Naive thymus-derived CD4-positive, alpha-beta T cell (primary cell): Measurements from ENCODE around the gene GPC6. TPM values are rescaled to one million over a fixed set of nuclear protein-coding genes. Genes with fewer than 3 reads are reported as not detected.

Experiments
- ATAC-seq: fragments of 150-1000 bp; cut with Tn5 transposase; 2 replicates; pipeline ENCODE4 v1.10.0; 2021; ENCODE audit warnings: mild to moderate bottlenecking, moderate library complexity
- CTCF ChIA-PET: fragments of 350-600 bp; sonication (Branson Sonifier 250); formaldehyde crosslinking; loops from one replicate; lab custom pipeline; 2021; ENCODE audit warnings: antibody characterized with exemption; lab: Charles Lee
- POLR2A ChIA-PET: fragments of 350-600 bp; sonication (Branson Sonifier 250); formaldehyde crosslinking; loops from one replicate; lab custom pipeline; 2021; ENCODE audit warnings: antibody characterized with exemption, inconsistent platforms; lab: Charles Lee
- DNase-seq, 9 donors: peaks; one replicate each; pipeline versions ENCODE4 v3.0.0 to v3.0.0-alpha.2; 2020 to 2022; ENCODE audit warnings: mixed read lengths in 1 of 9
- H3K27ac ChIP-seq: one replicate; pipeline ENCODE4 v1.7.0; 2013; ENCODE audit warnings: mild to moderate bottlenecking, low read depth, low read length, moderate library complexity
- H3K27me3 ChIP-seq, 2 donors: one replicate each; pipeline ENCODE4 v1.7.0; 2013; ENCODE audit warnings: low read length in 2 of 2, mild to moderate bottlenecking in 2 of 2, moderate library complexity in 2 of 2; ENCODE audit not compliant: control insufficient read depth in 2 of 2, insufficient read depth in 2 of 2
- H3K36me3 ChIP-seq, 3 experiments: 1 replicate in 2 of 3; 2 replicates in 1 of 3; pipeline ENCODE4 v1.7.0; 2013; ENCODE audit warnings: low read length in 3 of 3, mild to moderate bottlenecking in 3 of 3, moderate library complexity in 1 of 3; ENCODE audit not compliant: insufficient read depth in 3 of 3, control insufficient read depth in 2 of 3
- H3K4me1 ChIP-seq, 2 donors: one replicate each; pipeline ENCODE4 v1.7.0; 2013; ENCODE audit warnings: low read length in 2 of 2, mild to moderate bottlenecking in 2 of 2, moderate library complexity in 1 of 2; ENCODE audit not compliant: control insufficient read depth in 2 of 2, insufficient read depth in 2 of 2
- H3K4me3 ChIP-seq: 2 replicates; pipeline ENCODE4 v1.7.0; 2013; ENCODE audit warnings: mild to moderate bottlenecking, low read length
- H3K9me3 ChIP-seq, 3 experiments: 1 replicate in 2 of 3; 2 replicates in 1 of 3; pipeline ENCODE4 v1.7.0; 2013; ENCODE audit warnings: low read length in 3 of 3; ENCODE audit not compliant: control insufficient read depth in 2 of 3
- H3K27ac Mint-ChIP-seq, 9 donors: one replicate each; pipeline ENCODE4 v1.8.0; 2020 to 2022; ENCODE audit warnings: mixed read lengths in 9 of 9, mild to moderate bottlenecking in 8 of 9, moderate library complexity in 5 of 9, inconsistent platforms in 2 of 9
- H3K27me3 Mint-ChIP-seq, 5 donors: one replicate each; pipeline ENCODE4 v1.8.0; 2021 to 2022; ENCODE audit warnings: mixed read lengths in 5 of 5, mild to moderate bottlenecking in 1 of 5
- H3K36me3 Mint-ChIP-seq, 5 donors: one replicate each; pipeline ENCODE4 v1.8.0; 2020 to 2022; ENCODE audit warnings: mixed read lengths in 5 of 5, mild to moderate bottlenecking in 3 of 5, inconsistent platforms in 1 of 5
- H3K4me1 Mint-ChIP-seq, 7 donors: one replicate each; pipeline ENCODE4 v1.8.0; 2020 to 2022; ENCODE audit warnings: mixed read lengths in 7 of 7, mild to moderate bottlenecking in 3 of 7, inconsistent platforms in 1 of 7
- H3K4me3 Mint-ChIP-seq, 10 donors: one replicate each; pipeline ENCODE4 v1.8.0; 2020 to 2022; ENCODE audit warnings: mild to moderate bottlenecking in 10 of 10, mixed read lengths in 10 of 10, moderate library complexity in 6 of 10, inconsistent platforms in 2 of 10
- H3K9me3 Mint-ChIP-seq, 11 donors: one replicate each; pipeline ENCODE4 v1.8.0; 2020 to 2022; ENCODE audit warnings: mixed read lengths in 11 of 11, mild to moderate bottlenecking in 4 of 11, inconsistent platforms in 1 of 11, moderate library complexity in 1 of 11
- intact Hi-C, 2 donors: fragments of 100-400 bp; cut with micrococcal nuclease; formaldehyde crosslinking; loops; one replicate each; pipeline ENCODE4 v1.15.1; 2023
- polyA plus RNA-seq, 2 donors: library from polyadenylated mRNA; unstranded; fragments of 300-500 nt; fragmentation: Illumina TruSeq; gene quantifications; one replicate each; pipeline ENCODE4 v1.2.3, GENCODE V29; 2021
- total RNA-seq, 6 experiments: library from RNA in 5 of 6; stranded (reverse) in 5 of 6; gene quantifications; 1 replicate in 5 of 6; 2 replicates in 1 of 6; pipeline ENCODE4 v1.2.3 and lab custom pipeline; 2021 to 2026

The GPC6 gene
- total and polyA plus RNA-seq, 7 experiments from 2014 or later = not detected

DNA sequence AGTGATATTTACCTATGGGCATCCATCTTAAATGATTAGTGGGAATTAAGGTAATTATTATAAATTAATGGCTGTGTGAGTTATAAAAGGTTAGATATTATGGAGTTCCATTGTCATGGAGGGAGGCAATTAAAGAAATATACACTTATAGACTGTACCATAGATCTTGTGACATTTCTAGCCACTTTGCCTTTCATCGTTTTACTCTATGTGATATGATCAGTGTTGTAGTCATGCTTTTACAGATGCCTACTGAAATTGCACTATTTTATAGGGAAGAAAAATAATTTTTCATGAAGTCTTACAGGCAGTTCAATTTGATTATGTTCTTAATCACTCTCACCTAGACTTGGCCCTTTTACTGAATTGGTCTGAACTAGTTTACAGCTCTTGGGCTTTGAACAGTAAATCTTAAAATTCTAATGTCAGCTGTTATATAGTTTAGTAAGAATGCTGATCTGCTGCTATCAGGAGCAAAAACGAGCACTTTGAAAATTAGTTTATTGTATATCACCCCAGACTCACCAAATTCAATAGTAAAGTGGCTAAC, 301.2 kb downstream of the GPC6 start:
- no peak overlapping the region for H3K4me3 Mint-ChIP-seq
- CTCF ChIA-PET = no interaction called here
- no peak overlapping the region for H3K27ac ChIP-seq
- intact Hi-C loops = no loop called here
- POLR2A ChIA-PET = no interaction called here
- H3K4me1 Mint-ChIP-seq = no peaks in the 10 kb centered on the region
- H3K27me3 Mint-ChIP-seq = peaks cover 0 to 4% (median 0%) of the 10 kb centered on the region in 5 donors
- H3K4me1 ChIP-seq = no peaks in the 10 kb centered on the region
- no peaks in the 10 kb centered on the region for H3K27me3 ChIP-seq
- no peak overlapping the region for H3K4me3 ChIP-seq
- peaks cover 0 to 4% (median 0%) of the 10 kb centered on the region in 11 donors for H3K9me3 Mint-ChIP-seq
- ATAC-seq (no peak), DNase-seq (no peak)
- H3K9me3 ChIP-seq = no peaks in the 10 kb centered on the region
- H3K27ac Mint-ChIP-seq = no peak overlapping the region
- no peaks in the 10 kb centered on the region for H3K36me3 Mint-ChIP-seq
- H3K36me3 ChIP-seq = no peaks in the 10 kb centered on the region

GRCh38 chr13:93529961-93530360, 303.4 kb downstream of the GPC6 start:
- DNase-seq (no peak), ATAC-seq (no peak)
- Histone ChIP-seq H3K27ac (no peak overlapping the region), H3K36me3 (no peaks in the 10 kb centered on the region), H3K4me3 (no peak overlapping the region), H3K27me3 (no peaks in the 10 kb centered on the region), H3K9me3 (no peaks in the 10 kb centered on the region), H3K4me1 (no peaks in the 10 kb centered on the region)
- no peaks in the 10 kb centered on the region for H3K36me3 Mint-ChIP-seq
- intact Hi-C loops = no loop called here
- POLR2A ChIA-PET = interaction anchor here (0.6 kb wide), 1 partner anchor 283 kb away, joined by 3 read pairs; no protein-coding TSS in a partner anchor
- no peak overlapping the region for H3K27ac Mint-ChIP-seq
- no peak overlapping the region for H3K4me3 Mint-ChIP-seq
- peaks cover 0 to 6% (median 0%) of the 10 kb centered on the region in 5 donors for H3K27me3 Mint-ChIP-seq
- peaks cover 0 to 2% (median 0%) of the 10 kb centered on the region in 11 donors for H3K9me3 Mint-ChIP-seq
- H3K4me1 Mint-ChIP-seq = no peaks in the 10 kb centered on the region
- CTCF ChIA-PET = no interaction called here

GRCh38 chr13:93534181-93534700, 307.6 kb downstream of the GPC6 start:
- Mint-ChIP-seq H3K4me3 (no peak overlapping the region), H3K36me3 (no peaks in the 10 kb centered on the region), H3K4me1 (no peaks in the 10 kb centered on the region), H3K9me3 (peaks cover 0 to 2% (median 0%) of the 10 kb centered on the region in 11 donors), H3K27me3 (peaks cover 0 to 6% (median 0%) of the 10 kb centered on the region in 5 donors), H3K27ac (no peak overlapping the region)
- H3K27ac ChIP-seq = no peak overlapping the region
- ChIA-PET POLR2A (no interaction called here), CTCF (no interaction called here)
- ATAC-seq (no peak), DNase-seq (no peak)
- H3K36me3 ChIP-seq = no peaks in the 10 kb centered on the region
- H3K27me3 ChIP-seq = no peaks in the 10 kb centered on the region
- H3K4me3 ChIP-seq = no peak overlapping the region
- no peaks in the 10 kb centered on the region for H3K4me1 ChIP-seq
- H3K9me3 ChIP-seq = no peaks in the 10 kb centered on the region
- intact Hi-C loops = no loop called here

DNA sequence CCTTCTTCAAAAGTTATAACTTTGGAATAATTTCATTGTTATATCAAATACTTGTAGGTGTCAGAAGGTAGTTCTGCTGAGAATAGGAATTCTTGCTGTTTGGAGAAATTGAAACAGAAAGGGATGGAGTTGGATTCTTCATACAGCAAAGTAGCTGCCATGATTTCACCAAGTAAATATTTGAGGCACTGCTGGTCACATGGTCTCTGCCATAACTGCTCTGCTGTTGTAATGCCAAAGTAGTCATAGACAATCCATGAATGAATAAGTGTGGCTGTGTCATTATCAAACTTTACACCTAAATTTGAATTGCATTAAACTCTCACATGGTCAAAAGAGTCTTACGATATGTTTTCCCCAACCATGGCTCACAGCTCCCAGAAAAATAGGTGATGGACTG, 308.6 kb downstream of the GPC6 start:
- H3K9me3 ChIP-seq = no peaks in the 10 kb centered on the region
- H3K36me3 ChIP-seq = no peaks in the 10 kb centered on the region
- intact Hi-C loops = no loop called here
- POLR2A ChIA-PET = no interaction called here
- H3K4me1 Mint-ChIP-seq = no peaks in the 10 kb centered on the region
- H3K27ac ChIP-seq = no peak overlapping the region
- H3K27me3 ChIP-seq = no peaks in the 10 kb centered on the region
- H3K27ac Mint-ChIP-seq = no peak overlapping the region
- CTCF ChIA-PET = no interaction called here
- H3K36me3 Mint-ChIP-seq = no peaks in the 10 kb centered on the region
- no peak for DNase-seq
- ATAC-seq = no peak
- no peak overlapping the region for H3K4me3 Mint-ChIP-seq
- no peak overlapping the region for H3K4me3 ChIP-seq
- H3K4me1 ChIP-seq = no peaks in the 10 kb centered on the region
- peaks cover 0 to 5% (median 0%) of the 10 kb centered on the region in 11 donors for H3K9me3 Mint-ChIP-seq
- H3K27me3 Mint-ChIP-seq = peaks cover 0 to 6% (median 0%) of the 10 kb centered on the region in 5 donors

GRCh38 chr13:93539914-93540313, 313.3 kb downstream of the GPC6 start:
- Histone ChIP-seq H3K4me1 (no peaks in the 10 kb centered on the region), H3K9me3 (no peaks in the 10 kb centered on the region), H3K36me3 (no peaks in the 10 kb centered on the region), H3K4me3 (no peak overlapping the region), H3K27me3 (no peaks in the 10 kb centered on the region), H3K27ac (no peak overlapping the region)
- ChIA-PET CTCF (no interaction called here), POLR2A (no interaction called here)
- DNase-seq (no peak), ATAC-seq (no peak)
- Mint-ChIP-seq H3K27ac (no peak overlapping the region), H3K4me3 (no peak overlapping the region), H3K4me1 (no peaks in the 10 kb centered on the region), H3K9me3 (peaks cover 0 to 10% (median 3%) of the 10 kb centered on the region in 11 donors), H3K27me3 (no peaks in the 10 kb centered on the region), H3K36me3 (no peaks in the 10 kb centered on the region)
- intact Hi-C loops = no loop called here

DNA sequence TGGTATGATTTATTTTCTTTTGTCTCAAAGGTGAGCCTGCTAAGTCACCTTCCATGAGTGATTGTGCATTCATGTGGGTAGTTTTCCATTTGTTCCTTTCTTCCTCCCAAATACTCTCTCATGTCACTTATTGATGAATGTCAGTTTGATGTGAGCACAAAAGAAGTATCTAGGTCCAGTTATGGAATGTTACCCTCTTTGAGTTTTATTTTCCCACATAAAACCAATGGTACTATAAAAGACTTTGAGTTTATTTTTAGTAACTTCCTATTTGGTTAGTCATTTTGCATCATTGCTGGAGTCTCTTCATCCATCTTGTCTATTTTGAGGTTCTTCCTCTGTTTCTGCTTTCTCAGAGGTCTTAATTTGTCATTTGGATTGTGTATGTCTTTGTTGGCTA, 321.3 kb downstream of the GPC6 start:
- ChIA-PET CTCF (no interaction called here), POLR2A (no interaction called here)
- H3K9me3 ChIP-seq = no peaks in the 10 kb centered on the region
- Mint-ChIP-seq H3K9me3 (peaks cover 0 to 3% (median 0%) of the 10 kb centered on the region in 11 donors), H3K4me1 (no peaks in the 10 kb centered on the region), H3K4me3 (no peak overlapping the region), H3K27ac (no peak overlapping the region), H3K36me3 (no peaks in the 10 kb centered on the region), H3K27me3 (peaks cover 0 to 15% (median 0%) of the 10 kb centered on the region in 5 donors)
- H3K36me3 ChIP-seq = no peaks in the 10 kb centered on the region
- no peak overlapping the region for H3K4me3 ChIP-seq
- H3K27me3 ChIP-seq = no peaks in the 10 kb centered on the region
- H3K27ac ChIP-seq = no peak overlapping the region
- intact Hi-C loops = no loop called here
- no peaks in the 10 kb centered on the region for H3K4me1 ChIP-seq
- DNase-seq = no peak
- ATAC-seq = no peak

DNA sequence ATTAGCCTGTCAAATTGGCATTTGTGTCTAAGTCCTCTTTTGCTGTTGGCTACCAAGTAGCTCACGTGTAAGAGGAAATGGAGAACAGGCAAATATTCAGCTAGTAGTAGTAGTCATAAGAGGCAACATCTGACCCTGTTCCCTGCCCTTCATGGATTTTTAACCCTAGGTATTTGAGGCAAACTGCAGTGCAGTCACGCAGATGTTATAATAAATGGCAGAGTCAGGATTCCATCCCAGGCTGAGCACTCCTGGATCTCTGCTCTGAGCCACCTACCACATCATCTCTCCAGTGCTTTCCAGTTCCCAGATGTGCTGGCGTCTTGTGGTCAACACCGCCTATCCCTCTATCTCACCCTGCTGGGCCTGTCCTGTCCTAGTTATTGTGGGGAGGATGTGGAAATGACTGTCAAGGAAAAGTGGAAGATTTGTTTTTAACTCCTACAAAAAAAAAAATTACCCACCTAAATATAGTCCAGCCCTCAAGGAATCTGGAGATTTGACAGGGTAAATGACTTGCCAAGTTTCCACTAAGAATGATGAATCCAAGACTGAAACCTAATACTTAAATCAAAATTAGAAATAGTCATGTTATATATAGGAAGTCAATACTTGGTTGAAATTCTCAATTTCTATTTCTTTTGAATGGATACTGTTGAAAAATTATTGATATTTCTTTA, 322.9 kb downstream of the GPC6 start:
- H3K27ac ChIP-seq = no peak overlapping the region
- no peak for ATAC-seq
- H3K4me3 ChIP-seq = no peak overlapping the region
- CTCF ChIA-PET = no interaction called here
- H3K27ac Mint-ChIP-seq = no peak overlapping the region
- POLR2A ChIA-PET = no interaction called here
- H3K4me1 Mint-ChIP-seq = no peaks in the 10 kb centered on the region
- H3K36me3 ChIP-seq = no peaks in the 10 kb centered on the region
- no peak overlapping the region for H3K4me3 Mint-ChIP-seq
- intact Hi-C loops = no loop called here
- no peaks in the 10 kb centered on the region for H3K4me1 ChIP-seq
- DNase-seq = no peak
- no peaks in the 10 kb centered on the region for H3K9me3 ChIP-seq
- peaks cover 0 to 2% (median 0%) of the 10 kb centered on the region in 11 donors for H3K9me3 Mint-ChIP-seq
- H3K27me3 ChIP-seq = no peaks in the 10 kb centered on the region
- no peaks in the 10 kb centered on the region for H3K36me3 Mint-ChIP-seq
- H3K27me3 Mint-ChIP-seq = peaks cover 0 to 24% (median 0%) of the 10 kb centered on the region in 5 donors
